Heart left ventricle (tissue), 13 donors: ENCODE data around the gene NSUN7.

Source experiments
- POLR2A ChIP-seq, 2 donors: fragments of 450-650 bp; IDR thresholded peaks; one replicate each; pipeline ENCODE4 v1.6.1; 2017; ENCODE audit warnings: antibody characterized with exemption in 2 of 2, mild to moderate bottlenecking in 2 of 2, moderate library complexity in 2 of 2
- TF ChIP-seq, protein P1 (sequence below), 12 donors: fragments of 200-600 bp; sonication (generic) in 4 of 12; IDR thresholded peaks; one replicate each; pipeline versions ENCODE4 v1.5.0 to v1.8.0; 2018 to 2022; ENCODE audit warnings: antibody characterized with exemption in 12 of 12, mild to moderate bottlenecking in 5 of 12
- donor health status: ischemic (EF 13 %, LVEDD 7.1; RV severe dilation, severe dysfunction).
- donor health status: DM: no; HTN: yes; CAD: no.
- donor health status: DM: no; HTN: no; CAD: no.
- donor health status: ischemic (EF 25% LVEDD 6.9; RV normal size, moderate dysfunction).
- donor health status: ischemic (EF 25% LVEDD 5.7; RV mildly dilated, moderate dysfunction).
- donor health status: ischemic (EF 35%, LVEDD 5.7; RV mildly dilated, moderate dysfunction).
- donor health status: nonischemic (EF 11% LVEDD 7.7; RV severe dilation, severe dysfunction).
- donor health status: DM: yes; HTN: yes; CAD: no.
- donor health status: PGD.
- donor health status: ischemic (EF 29% LVEDD 5.4; RV normal size, mild dysfunction).
- donor health status: nonischemic (EF 23%, LVEDD 6.1; RV moderate dilation, normal function).

DNA sequence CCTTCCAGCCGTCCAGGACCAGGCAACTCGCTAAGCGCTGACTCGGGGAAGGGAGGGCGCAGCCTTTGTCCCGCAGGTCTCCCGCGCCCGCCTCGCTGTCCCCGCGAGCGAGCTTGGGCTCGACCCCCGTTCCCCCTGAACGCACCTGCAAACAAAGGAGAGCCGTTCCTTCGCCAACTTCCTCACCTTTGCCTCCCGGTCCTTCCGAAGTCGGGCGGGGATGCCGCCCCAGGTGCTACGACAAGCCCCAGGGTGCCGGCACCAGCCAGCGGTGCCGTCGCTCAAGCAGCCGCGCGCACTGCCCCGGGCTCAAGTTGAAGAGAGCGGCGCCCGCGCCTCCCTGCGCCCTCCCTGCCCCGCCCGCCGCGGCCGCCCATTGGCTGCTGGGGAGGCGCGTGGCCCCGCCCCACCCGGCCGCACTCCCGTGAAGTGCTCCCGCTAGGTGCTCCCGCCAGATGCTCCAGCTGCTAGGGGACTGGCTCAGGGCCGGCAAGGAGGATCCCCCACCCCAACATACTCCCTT is 107.1 kb downstream of the NSUN7 start:
- TF ChIP-seq, protein P1, sequence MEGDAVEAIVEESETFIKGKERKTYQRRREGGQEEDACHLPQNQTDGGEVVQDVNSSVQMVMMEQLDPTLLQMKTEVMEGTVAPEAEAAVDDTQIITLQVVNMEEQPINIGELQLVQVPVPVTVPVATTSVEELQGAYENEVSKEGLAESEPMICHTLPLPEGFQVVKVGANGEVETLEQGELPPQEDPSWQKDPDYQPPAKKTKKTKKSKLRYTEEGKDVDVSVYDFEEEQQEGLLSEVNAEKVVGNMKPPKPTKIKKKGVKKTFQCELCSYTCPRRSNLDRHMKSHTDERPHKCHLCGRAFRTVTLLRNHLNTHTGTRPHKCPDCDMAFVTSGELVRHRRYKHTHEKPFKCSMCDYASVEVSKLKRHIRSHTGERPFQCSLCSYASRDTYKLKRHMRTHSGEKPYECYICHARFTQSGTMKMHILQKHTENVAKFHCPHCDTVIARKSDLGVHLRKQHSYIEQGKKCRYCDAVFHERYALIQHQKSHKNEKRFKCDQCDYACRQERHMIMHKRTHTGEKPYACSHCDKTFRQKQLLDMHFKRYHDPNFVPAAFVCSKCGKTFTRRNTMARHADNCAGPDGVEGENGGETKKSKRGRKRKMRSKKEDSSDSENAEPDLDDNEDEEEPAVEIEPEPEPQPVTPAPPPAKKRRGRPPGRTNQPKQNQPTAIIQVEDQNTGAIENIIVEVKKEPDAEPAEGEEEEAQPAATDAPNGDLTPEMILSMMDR (IDR thresholded peaks at IDR 0.05): no peak
- no peak for TF ChIP-seq POLR2A (IDR thresholded peaks at IDR 0.05)
